ENCODE data around the gene ACAP2.

DNA sequence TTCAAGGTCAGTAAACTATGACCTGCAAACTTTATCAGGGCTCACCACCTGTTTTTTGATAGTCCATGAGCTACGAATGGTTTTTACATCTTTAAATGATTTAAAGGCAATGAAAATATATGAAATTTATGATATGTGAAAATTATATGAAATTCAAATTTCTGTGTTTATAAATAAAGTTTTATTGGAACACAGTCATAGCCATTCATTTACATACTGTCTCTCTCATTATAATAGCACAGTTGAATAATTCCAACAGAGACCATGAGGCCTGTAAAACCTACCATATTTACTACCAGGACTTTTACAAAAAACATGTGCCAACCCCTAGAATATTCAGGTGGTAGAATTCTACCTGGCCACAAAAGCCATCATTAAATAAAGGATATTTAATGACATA lies 107.9 kb downstream of the ACAP2 start:
- TF ChIP-seq, protein P1, sequence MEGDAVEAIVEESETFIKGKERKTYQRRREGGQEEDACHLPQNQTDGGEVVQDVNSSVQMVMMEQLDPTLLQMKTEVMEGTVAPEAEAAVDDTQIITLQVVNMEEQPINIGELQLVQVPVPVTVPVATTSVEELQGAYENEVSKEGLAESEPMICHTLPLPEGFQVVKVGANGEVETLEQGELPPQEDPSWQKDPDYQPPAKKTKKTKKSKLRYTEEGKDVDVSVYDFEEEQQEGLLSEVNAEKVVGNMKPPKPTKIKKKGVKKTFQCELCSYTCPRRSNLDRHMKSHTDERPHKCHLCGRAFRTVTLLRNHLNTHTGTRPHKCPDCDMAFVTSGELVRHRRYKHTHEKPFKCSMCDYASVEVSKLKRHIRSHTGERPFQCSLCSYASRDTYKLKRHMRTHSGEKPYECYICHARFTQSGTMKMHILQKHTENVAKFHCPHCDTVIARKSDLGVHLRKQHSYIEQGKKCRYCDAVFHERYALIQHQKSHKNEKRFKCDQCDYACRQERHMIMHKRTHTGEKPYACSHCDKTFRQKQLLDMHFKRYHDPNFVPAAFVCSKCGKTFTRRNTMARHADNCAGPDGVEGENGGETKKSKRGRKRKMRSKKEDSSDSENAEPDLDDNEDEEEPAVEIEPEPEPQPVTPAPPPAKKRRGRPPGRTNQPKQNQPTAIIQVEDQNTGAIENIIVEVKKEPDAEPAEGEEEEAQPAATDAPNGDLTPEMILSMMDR (IDR thresholded peaks at IDR 0.05; ENCODE audit: poor library complexity, severe bottlenecking), result no peak
- no peak for TF ChIP-seq RAD21 (conservative IDR thresholded peaks at IDR 0.05)
- no peak for TF ChIP-seq POLR2AphosphoS5 (IDR thresholded peaks at IDR 0.05)
- no peak for TF ChIP-seq EP300 (conservative IDR thresholded peaks at IDR 0.05; ENCODE audit: poor library complexity, severe bottlenecking)
- no peak for TF ChIP-seq EZH2 (IDR thresholded peaks at IDR 0.05; ENCODE audit: borderline replicate concordance, insufficient read depth, low read length, poor library complexity, severe bottlenecking)
- no peak for TF ChIP-seq SMC3 (conservative IDR thresholded peaks at IDR 0.05; ENCODE audit: poor library complexity)
